Measurements from ENCODE around the gene SEMA6B. TPM values are rescaled to one million over a fixed set of nuclear protein-coding genes. Genes with fewer than 3 reads are reported as not detected.
A peak's percentile ranks its signal among the peaks of the same experiment; 100 is the strongest.

The SEMA6B gene
- total RNA-seq, 2 donors from 2014 or later = 15.0 to 24.8 TPM

GRCh38 chr19:4521170-4521887 is 38.2 kb downstream of the SEMA6B start:
- ATAC-seq (no peak), DNase-seq (no peak)
- intact Hi-C loops (cut with DNase I) = loop anchor here (10.0 kb wide), 2 partner anchors 247 to 257 kb away; partner anchors contain the start of gene SHD (in 1 of the 2)

- DNase-seq = peak; percentile 62
- intact Hi-C loops (cut with DNase I) = loop anchor here (10.0 kb wide), 2 partner anchors 245 to 255 kb away; partner anchors contain the start of gene SHD (in 1 of the 2)
Measured at GRCh38 chr19:4519521-4520277, 39.8 kb downstream of the SEMA6B start.

GRCh38 chr19:4519172-4519496 is 40.4 kb downstream of the SEMA6B start:
- intact Hi-C loops (cut with DNase I) = no loop called here
- DNase-seq = no peak

More at GRCh38 chr19:4519521-4520277, 39.8 kb downstream of the SEMA6B start:
- ATAC-seq = peak in 1 of 2 donors; percentile 21

GRCh38 chr19:4518345-4519171 is 40.9 kb downstream of the SEMA6B start, which contains the start of gene PLIN4:
TSS of gene PLIN4 (minus strand) at chr19:4518486. CDS start at chr19:4518272, 214 bp downstream.
- ATAC-seq (peak; percentile 80 to 91), DNase-seq (peak; percentile 82)
- intact Hi-C loops (cut with DNase I) = no loop called here

More at GRCh38 chr19:4519172-4519496, 40.4 kb downstream of the SEMA6B start:
- no peak for ATAC-seq

GRCh38 chr19:4517451-4518057 is 41.9 kb downstream of the SEMA6B start:
- DNase-seq = no peak
- peak; percentile 4 to 19 for ATAC-seq
- intact Hi-C loops (cut with DNase I) = no loop called here

- DNase-seq = no peak
- intact Hi-C loops (cut with DNase I) = no loop called here
- peak; percentile 32 to 37 for ATAC-seq
Measured at GRCh38 chr19:4516939-4517300, 42.6 kb downstream of the SEMA6B start.

GRCh38 chr19:4516199-4516938 is 43.1 kb downstream of the SEMA6B start:
- intact Hi-C loops (cut with DNase I) = no loop called here
- ATAC-seq (peak in 1 of 2 donors; percentile 3), DNase-seq (no peak)

- DNase-seq (no peak), ATAC-seq (no peak)
- intact Hi-C loops (cut with DNase I) = no loop called here
Measured at GRCh38 chr19:4515732-4516131, 43.8 kb downstream of the SEMA6B start.

GRCh38 chr19:4513248-4513647 is 46.2 kb downstream of the SEMA6B start:
- intact Hi-C loops (cut with DNase I) = no loop called here
- DNase-seq (no peak), ATAC-seq (no peak)

- ATAC-seq (peak; percentile 3 to 5), DNase-seq (no peak)
- intact Hi-C loops (cut with DNase I) = no loop called here
Measured at GRCh38 chr19:4512070-4512469, 47.4 kb downstream of the SEMA6B start.

GRCh38 chr19:4511300-4512054 is 48.0 kb downstream of the SEMA6B start:
- DNase-seq (no peak), ATAC-seq (peak; percentile 16 to 29)
- intact Hi-C loops (cut with DNase I) = no loop called here

GRCh38 chr19:4510435-4511255 is 48.8 kb downstream of the SEMA6B start:
- intact Hi-C loops (cut with DNase I) = no loop called here
- ATAC-seq (peak; percentile 5 to 9), DNase-seq (no peak)

- intact Hi-C loops (cut with DNase I) = no loop called here
- DNase-seq (no peak), ATAC-seq (no peak)
Measured at GRCh38 chr19:4508698-4509097, 50.8 kb downstream of the SEMA6B start.

- ATAC-seq (no peak), DNase-seq (no peak)
- intact Hi-C loops (cut with DNase I) = no loop called here
Measured at GRCh38 chr19:4507804-4508203, 51.7 kb downstream of the SEMA6B start.

- intact Hi-C loops (cut with DNase I) = no loop called here
- DNase-seq (no peak), ATAC-seq (no peak)
Measured at GRCh38 chr19:4507150-4507452, 52.4 kb downstream of the SEMA6B start.

GRCh38 chr19:4506449-4507149 is 52.9 kb downstream of the SEMA6B start:
- intact Hi-C loops (cut with DNase I) = no loop called here
- DNase-seq (no peak), ATAC-seq (no peak)

Data from left cardiac atrium (tissue), 4 donors.